Right ventricle myocardium inferior (tissue), 1 donor: ENCODE results near the gene BACH2. TPM values are rescaled to one million over a fixed set of nuclear protein-coding genes. Genes with fewer than 3 reads are reported as not detected.
"Not testable (repeated sequence)": the region's sequence is repeated elsewhere in the genome, so short reads cannot be mapped to it uniquely, and the experiment has no call there.

Experiments used
- ATAC-seq: fragments of 200-7000 bp; cut with Tn5 transposase; one replicate; pipeline ENCODE4 v1.9.1; 2020; ENCODE audit warnings: mild to moderate bottlenecking, moderate library complexity
- DNase-seq: peaks from one replicate; pipeline ENCODE4 v3.0.0; 2021; ENCODE audit errors: missing footprints
- intact Hi-C: fragments of 100-400 bp; cut with DNase I; formaldehyde crosslinking; loops from one replicate; pipeline ENCODE4 v1.11.0; 2022
- total RNA-seq: library from RNA; stranded (reverse); fragmentation: NEBNext Ultra II Directional; extraction: Animal tissue kit (Norgen Biotek cat#: 25700); gene quantifications from one replicate; pipeline ENCODE4 v1.2.1, GENCODE V29; 2021
- donor health status: DM: no; HTN: yes; CAD: no; lungs with severe emphysema.

Gene BACH2
- total RNA-seq, 1 donor from 2014 or later = 2.2 TPM

- intact Hi-C loops = loop anchor here (5.0 kb wide), 1 partner anchor 105 kb away; no protein-coding TSS in a partner anchor
- DNase-seq (no peak), ATAC-seq (no peak)
Measured at GRCh38 chr6:90286884-90287488, 9.7 kb downstream of the BACH2 start.

GRCh38 chr6:90285611-90286381 is 10.8 kb downstream of the BACH2 start:
- intact Hi-C loops = loop anchor here (1.0 to 5.0 kb wide), 2 partner anchors 66 to 103 kb away; no protein-coding TSS in a partner anchor
- ATAC-seq = peak; percentile 100

DNA sequence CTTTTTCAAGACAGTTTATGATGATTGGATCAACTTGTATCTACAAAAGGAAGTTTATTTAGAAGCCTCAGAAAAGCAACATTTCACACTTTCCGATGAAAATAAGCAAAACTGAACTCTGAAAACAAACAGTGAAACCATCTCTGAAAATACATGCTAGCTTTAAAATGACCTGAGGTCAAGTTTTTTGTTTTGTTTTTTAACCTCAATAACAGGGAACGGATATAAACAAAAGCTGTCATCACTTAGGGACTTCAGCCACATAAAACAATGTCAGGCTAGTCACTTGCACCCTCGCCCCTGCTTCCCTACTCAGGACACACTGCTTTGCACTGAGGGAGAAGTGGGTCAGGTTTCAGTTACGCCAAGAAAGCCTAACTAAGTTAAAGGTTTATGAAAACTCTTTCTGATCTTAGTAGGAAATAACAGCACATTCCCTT is 11.6 kb downstream of the BACH2 start:
- ATAC-seq (no peak), DNase-seq (no peak)
- intact Hi-C loops = loop anchor here (1.0 to 5.0 kb wide), 2 partner anchors 66 to 103 kb away; no protein-coding TSS in a partner anchor

More at GRCh38 chr6:90285611-90286381, 10.8 kb downstream of the BACH2 start:
- DNase-seq = peak; percentile 91

DNA sequence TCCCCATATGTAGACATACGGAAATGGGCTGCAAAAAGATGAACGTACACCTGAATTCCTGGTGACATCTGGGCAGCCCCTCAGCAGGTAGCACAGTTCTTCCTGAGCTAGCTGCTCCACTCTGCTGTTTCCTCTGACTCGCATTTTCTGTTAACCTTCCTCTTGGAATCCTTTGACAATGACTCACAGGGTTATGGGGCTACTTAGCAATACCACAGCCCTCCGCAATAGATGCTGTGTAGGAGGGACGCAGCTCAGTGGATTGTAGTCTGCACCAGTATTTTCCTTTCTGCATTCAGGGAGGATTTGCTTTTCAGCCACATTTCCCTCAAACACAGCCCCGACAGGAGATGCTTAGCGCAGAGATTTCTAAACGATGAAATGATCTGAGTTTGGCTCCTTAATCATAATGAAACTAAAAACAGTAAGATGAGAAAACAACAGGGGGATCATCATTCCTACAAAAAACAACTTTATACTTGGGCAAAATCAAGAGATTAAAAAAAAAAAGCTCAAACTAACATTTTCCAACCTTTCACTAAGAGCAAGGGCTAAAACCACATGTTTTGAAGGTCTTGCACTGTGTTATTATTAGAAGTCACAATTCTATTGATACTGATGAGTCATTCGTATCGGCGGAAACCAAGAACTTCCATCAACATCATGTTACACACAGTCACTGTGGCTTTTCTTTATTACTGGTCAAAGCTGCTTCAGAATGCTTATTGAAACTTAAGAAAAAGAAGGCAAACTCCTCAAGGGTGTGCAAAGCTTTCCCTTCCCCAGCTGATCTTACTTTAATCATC is 12.2 kb downstream of the BACH2 start:
- intact Hi-C loops = loop anchor here (1.0 to 5.0 kb wide), 2 partner anchors 65 to 102 kb away; no protein-coding TSS in a partner anchor
- peak; percentile 45 for ATAC-seq
- DNase-seq = no peak

DNA sequence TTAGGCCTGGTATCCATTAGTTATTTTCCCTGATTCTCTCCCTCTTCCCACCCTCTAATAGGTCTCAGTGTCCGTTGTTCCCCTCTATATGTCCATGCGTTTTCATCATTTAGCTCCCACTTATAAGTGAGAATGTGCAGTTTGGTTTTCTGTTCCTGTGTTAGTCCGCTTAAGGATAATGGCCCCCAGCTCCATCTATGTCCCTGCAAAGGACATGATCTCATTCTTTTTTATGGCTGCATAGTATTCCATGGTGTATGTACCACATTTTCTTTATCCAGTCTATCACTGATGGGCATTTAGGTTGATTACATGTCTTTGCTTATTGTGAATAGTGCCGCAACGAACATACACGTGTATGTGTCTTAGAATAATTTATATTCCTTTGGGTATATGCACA is 14.4 kb downstream of the BACH2 start:
- intact Hi-C loops, ATAC-seq, DNase-seq: not testable (repeated sequence)

- ATAC-seq (no peak), DNase-seq (no peak)
- intact Hi-C loops = no loop called here
Measured at GRCh38 chr6:90278129-90278528, 18.5 kb downstream of the BACH2 start.

GRCh38 chr6:90277302-90278011 is 19.2 kb downstream of the BACH2 start:
- DNase-seq (no peak), ATAC-seq (no peak)
- intact Hi-C loops = no loop called here

DNA sequence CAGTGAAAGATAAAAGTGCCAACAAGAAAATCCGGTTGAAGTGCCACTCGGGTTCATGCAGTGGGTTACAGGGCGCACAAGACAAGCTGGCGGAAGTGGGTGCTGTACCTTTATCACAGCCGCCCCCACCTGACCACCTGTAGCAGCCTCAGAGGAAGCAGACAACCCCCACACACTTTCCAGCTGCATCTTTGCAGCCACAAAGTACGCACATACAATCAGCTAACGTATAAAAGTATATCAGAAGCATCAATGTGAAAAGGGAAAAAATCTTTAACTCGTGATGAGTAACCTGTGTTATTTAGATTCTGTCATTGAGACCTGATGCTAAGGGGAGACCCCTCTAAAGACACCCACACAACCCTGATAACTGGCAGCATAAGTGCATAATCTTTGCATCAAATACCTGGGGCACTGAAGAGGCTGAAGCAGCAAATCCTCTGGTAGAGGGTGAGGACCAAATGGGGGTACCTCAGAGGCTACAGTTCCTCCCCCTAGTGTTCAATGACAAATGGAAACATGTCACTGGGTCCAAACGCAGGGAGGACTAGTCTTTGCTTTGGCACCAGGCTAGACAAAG is 22.1 kb downstream of the BACH2 start:
- intact Hi-C loops = no loop called here
- ATAC-seq (no peak), DNase-seq (no peak)

- intact Hi-C loops = no loop called here
- ATAC-seq = no peak
- DNase-seq = no peak
Measured at GRCh38 chr6:90273863-90274262, 22.8 kb downstream of the BACH2 start.

DNA sequence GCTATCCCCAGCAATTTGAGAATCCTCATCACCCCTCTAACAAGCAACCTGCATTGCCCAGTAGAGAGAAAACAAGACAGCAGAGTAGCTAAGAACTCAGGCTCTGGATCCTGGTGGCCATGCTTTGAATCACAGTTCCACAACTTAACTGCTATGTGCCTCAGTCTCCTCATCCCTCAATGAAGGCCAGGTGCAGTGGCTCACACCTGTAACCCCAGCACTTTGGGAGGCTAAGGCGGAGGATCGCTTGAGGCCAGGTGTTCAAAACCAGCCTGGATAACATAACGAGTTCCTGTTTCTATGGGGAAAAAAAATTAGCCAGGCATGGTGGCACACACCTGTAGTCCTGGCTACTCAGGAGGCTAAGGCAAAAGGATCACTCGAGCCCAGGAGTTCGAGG is 23.7 kb downstream of the BACH2 start:
- ATAC-seq = no peak
- DNase-seq = no peak
- intact Hi-C loops = no loop called here

DNA sequence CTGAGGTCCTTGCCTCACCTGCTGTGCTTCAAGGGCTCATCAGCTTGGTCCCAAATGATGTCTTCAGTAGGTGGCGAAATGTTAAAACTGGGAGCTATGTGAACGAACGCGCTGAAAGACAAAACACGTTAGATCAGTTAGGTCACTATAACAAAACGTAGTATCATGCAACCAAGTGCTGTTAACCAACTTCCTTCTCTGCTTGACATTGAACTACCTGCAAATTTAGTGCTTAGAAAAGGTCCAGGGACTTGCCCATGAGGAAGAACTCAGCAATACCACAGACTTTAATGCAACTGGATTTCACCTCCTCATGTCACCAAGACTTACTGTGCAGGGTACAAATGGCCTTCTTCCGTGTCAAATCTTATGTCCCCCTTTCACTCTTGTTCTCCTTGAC is 24.8 kb downstream of the BACH2 start:
- intact Hi-C loops = no loop called here
- DNase-seq = no peak
- no peak for ATAC-seq

DNA sequence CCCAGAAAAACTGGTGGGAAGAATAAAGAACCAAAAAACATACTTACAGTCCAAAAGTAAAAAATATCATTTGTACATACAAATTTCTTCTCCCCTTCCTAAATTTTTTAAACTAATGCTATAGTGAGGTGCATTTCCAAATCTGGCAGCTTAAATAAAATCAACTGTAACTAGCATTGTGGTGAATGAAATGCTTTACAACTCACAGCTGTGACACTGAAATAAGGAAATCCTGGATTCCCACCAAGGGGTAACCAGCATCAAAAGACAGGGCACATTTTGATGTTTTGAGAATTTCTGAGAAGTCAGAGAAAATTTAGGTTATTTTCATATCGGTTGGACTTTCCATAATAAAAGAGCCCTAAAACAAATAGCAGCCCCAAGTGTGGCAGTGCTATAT is 27.3 kb downstream of the BACH2 start:
- DNase-seq (no peak), ATAC-seq (no peak)
- intact Hi-C loops = no loop called here

GRCh38 chr6:90268178-90268577 is 28.5 kb downstream of the BACH2 start:
- no peak for DNase-seq
- no peak for ATAC-seq
- intact Hi-C loops = no loop called here

- ATAC-seq (no peak), DNase-seq (no peak)
- intact Hi-C loops = no loop called here
Measured at GRCh38 chr6:90266905-90267621, 29.6 kb downstream of the BACH2 start.

GRCh38 chr6:90264561-90264960 is 32.1 kb downstream of the BACH2 start:
- ATAC-seq (no peak), DNase-seq (no peak)
- intact Hi-C loops = no loop called here

DNA sequence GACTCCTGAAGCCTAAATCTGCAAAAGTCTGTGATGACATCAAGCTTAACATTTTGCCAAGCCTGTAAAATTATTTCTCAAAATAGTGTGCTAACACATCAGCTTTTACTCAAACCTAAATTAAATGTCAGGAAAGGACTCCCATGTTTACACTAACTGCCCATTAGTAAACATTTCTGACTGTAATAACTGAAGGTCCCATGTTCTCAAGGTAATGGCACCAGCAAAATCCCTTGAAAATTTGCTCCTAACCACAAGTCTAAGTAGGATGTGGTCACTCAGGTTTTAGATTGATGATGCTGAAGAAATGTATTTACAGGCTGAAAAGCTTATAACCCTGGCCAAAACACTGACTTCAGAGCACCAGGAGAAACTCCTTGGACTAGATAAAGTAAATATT is 33.0 kb downstream of the BACH2 start:
- intact Hi-C loops = no loop called here
- DNase-seq = no peak
- no peak for ATAC-seq

DNA sequence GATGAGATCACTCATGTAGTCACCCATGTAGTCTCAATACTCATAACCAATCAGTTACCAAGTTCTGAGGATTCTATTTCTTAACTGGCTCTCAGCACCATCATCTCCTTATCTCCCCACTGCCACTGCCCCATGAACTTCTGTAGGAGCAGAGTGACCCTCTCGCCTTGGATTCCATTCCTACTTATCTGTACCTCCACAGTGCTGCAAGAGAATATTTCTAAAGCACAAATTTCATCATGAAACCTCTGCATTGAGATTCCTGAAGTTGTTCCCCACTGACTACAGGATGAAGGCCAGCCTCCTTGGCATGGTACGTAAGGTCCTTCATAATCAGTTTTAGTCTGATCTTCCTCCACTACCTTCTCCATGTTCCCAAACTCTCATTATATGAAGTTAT is 34.8 kb downstream of the BACH2 start:
- intact Hi-C loops = no loop called here
- ATAC-seq = no peak
- DNase-seq = no peak

DNA sequence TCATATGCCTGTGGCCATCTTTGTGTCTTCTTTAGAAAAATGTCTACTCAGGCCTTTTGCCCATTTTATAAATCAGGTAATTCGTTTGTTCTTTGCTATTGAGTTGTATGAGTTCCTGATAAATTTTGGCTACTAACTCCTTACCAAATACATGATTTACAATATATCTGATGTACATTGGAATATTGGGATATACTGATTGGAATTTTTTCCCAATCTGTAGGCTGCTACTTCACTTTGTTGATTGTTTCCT is 39.2 kb downstream of the BACH2 start:
- DNase-seq (no peak), ATAC-seq (no peak)
- intact Hi-C loops = no loop called here
